ENCODE measurements around the gene COLQ.

Gene COLQ

GRCh38 chr3:15520804-15521572 is 518 bp downstream of the COLQ start:
- in situ Hi-C loops (cut with HindIII; ENCODE audit: low sequenced_read_pairs): no loop called here

- in situ Hi-C loops (cut with HindIII; ENCODE audit: low sequenced_read_pairs): no loop called here
Measured at GRCh38 chr3:15520185-15520584, 1.3 kb downstream of the COLQ start.

GRCh38 chr3:15519096-15519495 is 2.4 kb downstream of the COLQ start:
- in situ Hi-C loops (cut with HindIII; ENCODE audit: low sequenced_read_pairs): no loop called here

GRCh38 chr3:15514663-15515340 is 6.7 kb downstream of the COLQ start:
- in situ Hi-C loops (cut with HindIII; ENCODE audit: low sequenced_read_pairs): no loop called here

- in situ Hi-C loops (cut with HindIII; ENCODE audit: low sequenced_read_pairs): no loop called here
Measured at GRCh38 chr3:15513810-15514662, 7.5 kb downstream of the COLQ start.

GRCh38 chr3:15513116-15513515 is 8.4 kb downstream of the COLQ start:
- in situ Hi-C loops (cut with HindIII; ENCODE audit: low sequenced_read_pairs): no loop called here

GRCh38 chr3:15512166-15512565 is 9.3 kb downstream of the COLQ start:
- in situ Hi-C loops (cut with HindIII; ENCODE audit: low sequenced_read_pairs): no loop called here

- in situ Hi-C loops (cut with HindIII; ENCODE audit: low sequenced_read_pairs): no loop called here
Measured at GRCh38 chr3:15511156-15511555, 10.3 kb downstream of the COLQ start.

- in situ Hi-C loops (cut with HindIII; ENCODE audit: low sequenced_read_pairs): no loop called here
Measured at GRCh38 chr3:15510493-15510892, 11.0 kb downstream of the COLQ start.

- in situ Hi-C loops (cut with HindIII; ENCODE audit: low sequenced_read_pairs): no loop called here
Measured at GRCh38 chr3:15506571-15506970, 14.9 kb downstream of the COLQ start.

- in situ Hi-C loops (cut with HindIII; ENCODE audit: low sequenced_read_pairs): no loop called here
Measured at GRCh38 chr3:15505479-15506165, 15.9 kb downstream of the COLQ start.

- in situ Hi-C loops (cut with HindIII; ENCODE audit: low sequenced_read_pairs): no loop called here
Measured at GRCh38 chr3:15502616-15503015, 18.9 kb downstream of the COLQ start.

GRCh38 chr3:15501126-15501525 is 20.4 kb downstream of the COLQ start:
- in situ Hi-C loops (cut with HindIII; ENCODE audit: low sequenced_read_pairs): no loop called here

GRCh38 chr3:15500107-15500724 is 21.3 kb downstream of the COLQ start:
- in situ Hi-C loops (cut with HindIII; ENCODE audit: low sequenced_read_pairs): no loop called here

- in situ Hi-C loops (cut with HindIII; ENCODE audit: low sequenced_read_pairs): loop anchor here (10.0 kb wide), 1 partner anchor 45 kb away; no protein-coding TSS in a partner anchor
Measured at GRCh38 chr3:15499536-15499935, 22.0 kb downstream of the COLQ start.

- in situ Hi-C loops (cut with HindIII; ENCODE audit: low sequenced_read_pairs): loop anchor here (10.0 kb wide), 1 partner anchor 46 kb away; no protein-coding TSS in a partner anchor
Measured at GRCh38 chr3:15498431-15499214, 22.9 kb downstream of the COLQ start.

- in situ Hi-C loops (cut with HindIII; ENCODE audit: low sequenced_read_pairs): loop anchor here (10.0 kb wide), 1 partner anchor 47 kb away; no protein-coding TSS in a partner anchor
Measured at GRCh38 chr3:15497964-15498363, 23.5 kb downstream of the COLQ start.

GRCh38 chr3:15496341-15496664 is 25.2 kb downstream of the COLQ start:
- in situ Hi-C loops (cut with HindIII; ENCODE audit: low sequenced_read_pairs): loop anchor here (10.0 kb wide), 1 partner anchor 48 kb away; no protein-coding TSS in a partner anchor

All from endothelial cell of hepatic sinusoid (primary cell).